OCI-LY3 (cell line): ENCODE measurements around the gene MAP3K9.

Experiments
- H2AFZ ChIP-seq: fragments of 200-600, 300-600 bp; shearing (Covaris generic); 2 replicates; pipeline ENCODE4 v1.6.0; 2014; ENCODE audit warnings: antibody characterized with exemption, low read depth, low read length
- H3K27ac ChIP-seq: fragments of 200-600, 300-600 bp; sonication (generic); 2 replicates; pipeline ENCODE4 v1.5.1; 2014; ENCODE audit warnings: mild to moderate bottlenecking, low read length, moderate library complexity, mixed read lengths
- H3K27me3 ChIP-seq: fragments of 200-600, 300-600 bp; sonication (generic); 2 replicates; pipeline ENCODE4 v1.6.1; 2014; ENCODE audit warnings: low read depth, low read length, mixed read lengths
- H3K36me3 ChIP-seq: fragments of 200-600, 300-600 bp; sonication (generic); replicated peaks from 2 replicates; pipeline ENCODE3; 2014; ENCODE audit warnings: low read depth, low read length, mixed read lengths
- H3K4me1 ChIP-seq: fragments of 300-600, 200-600 bp; sonication (generic); 2 replicates; pipeline ENCODE4 v1.6.1; 2014; ENCODE audit warnings: low read length, mixed read lengths
- H3K4me2 ChIP-seq: fragments of 200-600, 300-600 bp; sonication (generic); 2 replicates; pipeline ENCODE4 v1.6.1; 2014; ENCODE audit warnings: low read length, mixed read lengths
- H3K4me3 ChIP-seq: fragments of 300-600, 200-600 bp; sonication (generic); 2 replicates; pipeline ENCODE4 v1.5.1; 2014; ENCODE audit warnings: antibody characterized with exemption, mild to moderate bottlenecking, low read length, moderate library complexity
- H3K79me2 ChIP-seq: fragments of 300-600, 200-600 bp; shearing (Covaris generic); 2 replicates; pipeline ENCODE4 v1.6.1; 2014; ENCODE audit warnings: mild to moderate bottlenecking, low read length, mixed read lengths
- H3K9ac ChIP-seq: fragments of 300-600, 200-600 bp; shearing (Covaris generic); 2 replicates; pipeline ENCODE4 v1.6.0; 2014; ENCODE audit warnings: mild to moderate bottlenecking, low read length, moderate library complexity
- H3K9me3 ChIP-seq: fragments of 200-600, 300-600 bp; shearing (Covaris generic); 2 replicates; pipeline ENCODE4 v1.6.1; 2014; ENCODE audit warnings: low read length, mixed read lengths; ENCODE audit not compliant: insufficient read depth
- H4K20me1 ChIP-seq: fragments of 200-600, 300-600 bp; sonication (generic); 2 replicates; pipeline ENCODE4 v1.6.1; 2016; ENCODE audit warnings: low read length, mixed read lengths; ENCODE audit not compliant: insufficient read depth
- CTCF ChIP-seq: fragments of 200-600, 300-600 bp; sonication (generic); IDR thresholded peaks from 2 replicates; pipeline ENCODE4 v1.5.1; 2014; ENCODE audit warnings: antibody characterized with exemption, low read length, low read depth
- EZH2phosphoT487 ChIP-seq: fragments of 200-600 bp; shearing (Covaris generic); IDR thresholded peaks from 2 replicates; pipeline ENCODE4 v1.6.1; 2018; ENCODE audit warnings: antibody characterized with exemption, mixed run types, low read depth

Gene MAP3K9

GRCh38 chr14:70779667-70780066, 29.6 kb downstream of the MAP3K9 start:
- TF ChIP-seq EZH2phosphoT487, result no peak
- no peak for TF ChIP-seq CTCF
- Histone ChIP-seq H3K4me2 (peak overlapping the region; percentile 59), H3K4me3 (no peak overlapping the region), H3K36me3 (no peaks in the 10 kb centered on the region), H3K9ac (no peak overlapping the region), H2AFZ (no peak overlapping the region), H3K4me1 (peaks cover 22% of the 10 kb centered on the region), H3K79me2 (peaks cover 11% of the 10 kb centered on the region; the same call in 1 of the 2 replicates), H3K27me3 (no peaks in the 10 kb centered on the region), H3K9me3 (no peaks in the 10 kb centered on the region), H3K27ac (no peak overlapping the region), H4K20me1 (no peaks in the 10 kb centered on the region; the same call in 1 of the 2 replicates)

GRCh38 chr14:70776197-70776596, 33.1 kb downstream of the MAP3K9 start:
- TF ChIP-seq CTCF (no peak), EZH2phosphoT487 (no peak)
- peaks cover 20% of the 10 kb centered on the region for H3K4me1 ChIP-seq
- no peak overlapping the region for H3K9ac ChIP-seq
- H3K27ac ChIP-seq, result no peak overlapping the region
- H3K4me3 ChIP-seq, result no peak overlapping the region
- H4K20me1 ChIP-seq, result no peaks in the 10 kb centered on the region; the same call in 1 of the 2 replicates
- no peaks in the 10 kb centered on the region for H3K9me3 ChIP-seq
- peaks cover 11% of the 10 kb centered on the region; the same call in 1 of the 2 replicates for H3K79me2 ChIP-seq
- H3K27me3 ChIP-seq, result no peaks in the 10 kb centered on the region
- no peaks in the 10 kb centered on the region for H3K36me3 ChIP-seq
- H3K4me2 ChIP-seq, result no peak overlapping the region
- H2AFZ ChIP-seq, result no peak overlapping the region

- Histone ChIP-seq H3K27ac (no peak overlapping the region), H3K36me3 (peaks cover 2% of the 10 kb centered on the region), H4K20me1 (no peaks in the 10 kb centered on the region), H3K9ac (no peak overlapping the region), H3K4me3 (no peak overlapping the region), H3K4me2 (no peak overlapping the region), H2AFZ (no peak overlapping the region), H3K27me3 (no peaks in the 10 kb centered on the region), H3K4me1 (no peaks in the 10 kb centered on the region), H3K79me2 (no peaks in the 10 kb centered on the region), H3K9me3 (no peaks in the 10 kb centered on the region)
- no peak for TF ChIP-seq CTCF
- TF ChIP-seq EZH2phosphoT487, result no peak
Measured at GRCh38 chr14:70773182-70773862, 36.0 kb downstream of the MAP3K9 start.

GRCh38 chr14:70771781-70772212, 37.5 kb downstream of the MAP3K9 start:
- no peak for TF ChIP-seq EZH2phosphoT487
- TF ChIP-seq CTCF, result no peak
- Histone ChIP-seq H3K9ac (no peak overlapping the region), H3K27ac (no peak overlapping the region)

More at GRCh38 chr14:70771781-70772212, 37.5 kb downstream of the MAP3K9 start:
- Histone ChIP-seq H2AFZ (no peak overlapping the region), H3K9me3 (no peaks in the 10 kb centered on the region), H3K4me1 (no peaks in the 10 kb centered on the region), H3K36me3 (peaks cover 2% of the 10 kb centered on the region), H4K20me1 (no peaks in the 10 kb centered on the region), H3K4me2 (no peak overlapping the region), H3K4me3 (no peak overlapping the region), H3K27me3 (no peaks in the 10 kb centered on the region), H3K79me2 (no peaks in the 10 kb centered on the region)
